NCI-H128 (cell line): ENCODE measurements around the gene GALNT17.

ENCODE experiments used
- DNase-seq: peaks from one replicate; lab custom pipeline; 2025; ENCODE audit not compliant: unreplicated experiment; lab: John Stamatoyannopoulos, UW

Gene GALNT17

GRCh38 chr7:71657386-71657785, 525.4 kb downstream of the GALNT17 start:
- DNase-seq: no peak

- no peak for DNase-seq
These were observed 527.7 kb downstream of the GALNT17 start for GRCh38 chr7:71659622-71660021.

DNA sequence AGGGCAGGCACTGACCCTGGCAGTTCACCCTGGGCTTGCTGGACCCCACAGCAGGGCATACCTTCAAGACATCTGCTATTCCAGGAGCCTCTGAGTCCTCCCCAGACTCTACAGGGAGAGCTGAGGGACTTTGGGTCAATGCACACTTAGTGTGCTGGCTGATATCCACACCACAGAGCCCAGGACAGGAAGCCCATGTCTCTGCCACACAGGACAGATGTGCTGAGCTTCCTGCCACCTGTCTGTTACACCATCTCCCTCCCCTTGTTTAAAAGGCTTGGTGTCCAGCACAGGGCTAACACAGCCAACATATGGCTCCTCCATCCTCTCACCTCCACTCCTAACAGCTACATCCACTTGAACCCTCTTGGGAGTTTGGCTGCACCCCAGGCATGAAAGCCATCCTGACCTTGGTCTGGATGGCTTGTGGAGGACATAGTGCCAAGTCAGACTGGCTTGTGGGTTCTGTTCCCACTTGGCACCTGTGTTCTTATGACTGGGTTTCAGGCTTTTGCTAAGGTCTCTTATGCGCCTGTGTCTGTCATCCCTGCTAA, 529.8 kb downstream of the GALNT17 start:
- DNase-seq: no peak

DNA sequence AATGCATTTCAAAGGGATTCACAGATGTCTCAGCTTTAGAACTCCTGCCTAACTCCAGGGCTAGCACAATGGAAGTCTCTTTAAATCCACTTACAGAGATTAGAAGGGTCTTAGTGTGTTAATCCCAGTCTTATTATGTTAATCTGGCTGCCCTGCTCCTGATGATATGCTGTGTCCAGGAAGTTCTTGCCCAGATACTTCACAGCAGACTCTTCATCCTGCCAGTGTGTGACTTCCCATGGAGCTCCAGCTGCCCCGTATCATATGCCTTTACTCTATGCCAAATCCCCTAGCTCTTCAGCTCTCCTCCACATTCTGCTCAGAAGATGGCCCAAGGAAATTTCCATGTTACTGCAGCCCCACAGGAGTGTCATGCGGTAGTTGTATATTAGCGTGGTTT, 533.8 kb downstream of the GALNT17 start:
- no peak for DNase-seq

GRCh38 chr7:71668572-71668971, 536.6 kb downstream of the GALNT17 start:
- DNase-seq: no peak

- no peak for DNase-seq
These were observed 547.5 kb downstream of the GALNT17 start for GRCh38 chr7:71679480-71679879.

GRCh38 chr7:71682181-71682580, 550.2 kb downstream of the GALNT17 start:
- no peak for DNase-seq

GRCh38 chr7:71682841-71683781, 551.2 kb downstream of the GALNT17 start:
- DNase-seq: no peak

DNA sequence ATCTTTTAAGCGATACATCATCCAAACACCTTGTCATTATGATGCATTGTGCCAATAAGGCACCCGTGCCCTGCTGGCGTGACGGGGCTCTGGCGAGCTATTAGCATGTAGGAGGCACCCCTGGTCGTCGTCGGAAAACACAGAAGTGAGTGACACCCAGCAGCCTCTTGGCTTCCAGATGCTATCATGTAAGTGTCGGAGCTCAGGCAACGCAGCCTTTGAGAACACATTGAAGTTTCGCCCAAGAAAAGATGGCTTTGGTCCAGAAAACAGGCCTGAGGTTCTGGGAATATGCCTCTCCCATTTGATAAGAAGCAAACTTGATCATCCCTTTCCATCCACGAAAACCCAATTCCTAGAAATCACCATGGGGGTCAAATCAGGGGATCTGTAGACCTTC, 555.3 kb downstream of the GALNT17 start:
- DNase-seq: no peak

DNA sequence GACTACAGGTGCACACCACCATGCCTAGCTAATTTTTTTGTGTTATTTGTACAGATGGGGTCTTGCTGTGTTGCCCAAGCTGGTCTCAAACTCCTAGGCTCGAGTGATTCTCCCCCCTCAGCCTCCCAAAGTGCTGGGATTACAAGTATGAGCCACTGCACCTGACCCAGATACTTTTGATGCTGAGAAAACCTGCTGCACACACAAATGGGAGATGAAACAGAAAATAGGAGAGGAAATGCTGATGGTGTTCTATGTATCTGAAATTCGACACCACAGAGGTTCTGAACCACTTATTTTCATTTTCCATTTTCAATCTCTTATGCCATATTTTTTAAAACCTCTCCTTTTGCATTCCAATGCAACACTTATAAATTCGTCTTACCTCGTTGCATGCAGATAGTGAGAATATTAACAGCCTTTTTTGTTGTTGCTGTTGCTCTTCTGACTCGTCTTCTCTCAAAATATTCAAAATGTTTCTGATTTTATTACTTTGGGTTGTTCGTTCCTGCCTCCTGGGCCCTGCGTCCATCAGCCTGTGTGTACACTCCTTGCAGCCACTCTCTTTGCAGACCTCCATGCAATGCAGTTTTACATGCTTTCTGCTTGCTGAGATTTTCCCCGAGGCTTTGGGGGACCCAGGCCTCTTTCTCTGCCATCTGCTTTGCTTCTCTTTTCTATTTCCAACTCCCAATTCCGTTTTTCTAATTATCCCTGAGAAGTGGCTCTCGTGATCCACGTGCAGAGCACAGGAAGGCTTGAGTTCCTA, 556.1 kb downstream of the GALNT17 start:
- no peak for DNase-seq

DNA sequence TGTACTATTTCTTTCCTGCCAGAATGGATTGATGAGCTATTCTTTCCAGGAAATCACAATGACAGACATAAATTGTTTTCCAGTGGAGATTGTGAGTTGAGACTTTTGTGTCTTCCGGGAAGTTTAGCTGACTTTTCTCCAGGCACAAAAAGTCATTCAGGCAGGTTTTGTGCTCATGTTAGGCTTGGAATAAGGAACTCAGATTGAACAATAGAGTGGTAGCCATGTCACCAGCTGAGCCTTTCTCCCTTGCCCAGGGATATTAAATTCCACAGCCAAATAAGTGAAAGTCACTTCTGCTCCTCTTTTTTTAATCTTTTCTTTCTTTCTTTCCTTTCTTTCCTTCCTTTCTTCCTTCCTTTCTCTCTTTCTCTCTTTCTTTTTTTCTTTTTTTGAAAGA, 559.6 kb downstream of the GALNT17 start:
- DNase-seq: no peak

DNA sequence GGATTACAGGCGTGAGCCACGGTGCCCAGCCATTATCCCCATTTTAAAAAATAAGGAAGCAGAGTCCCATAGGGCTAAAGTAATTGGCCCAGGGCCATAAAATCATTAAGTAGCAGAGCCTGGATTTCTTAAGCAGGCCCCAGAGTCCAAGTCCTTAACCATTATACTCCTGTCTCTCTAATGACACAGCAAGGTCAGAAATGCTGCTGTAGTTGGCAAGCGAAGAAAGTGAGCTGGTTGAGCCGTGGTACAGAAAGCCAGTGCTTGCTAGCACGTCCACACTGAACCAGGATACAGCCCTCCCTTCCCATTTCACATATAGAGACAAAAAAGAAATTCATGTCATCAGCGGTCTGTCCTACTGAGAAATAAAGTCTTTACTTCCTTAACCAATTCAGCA, 562.7 kb downstream of the GALNT17 start:
- DNase-seq: no peak

GRCh38 chr7:71695186-71695585, 563.2 kb downstream of the GALNT17 start:
- no peak for DNase-seq

GRCh38 chr7:71696511-71696910, 564.6 kb downstream of the GALNT17 start:
- no peak for DNase-seq

DNA sequence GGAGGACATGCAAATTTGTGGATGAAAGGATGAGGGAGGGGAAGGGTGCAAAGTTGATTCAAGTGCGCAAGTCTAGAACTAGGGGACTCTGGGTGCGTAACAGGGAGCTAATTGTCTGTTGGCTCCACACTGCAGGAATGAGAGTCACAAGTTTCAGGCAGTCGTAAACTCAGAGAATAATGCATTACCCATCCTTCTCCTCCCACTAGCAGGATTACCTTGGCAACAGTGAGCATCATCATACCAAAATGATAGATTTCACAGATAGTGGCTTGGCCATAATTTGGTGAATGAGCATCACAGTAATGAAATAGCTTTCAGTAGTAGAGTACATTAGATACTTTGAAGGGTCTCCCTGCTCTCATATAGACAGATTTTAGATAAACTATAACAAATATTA, 565.5 kb downstream of the GALNT17 start:
- no peak for DNase-seq

GRCh38 chr7:71705217-71705616, 573.3 kb downstream of the GALNT17 start:
- DNase-seq: no peak

- no peak for DNase-seq
These were observed 574.1 kb downstream of the GALNT17 start for GRCh38 chr7:71705901-71706596.

GRCh38 chr7:71706597-71706975, 574.6 kb downstream of the GALNT17 start:
- DNase-seq: no peak

DNA sequence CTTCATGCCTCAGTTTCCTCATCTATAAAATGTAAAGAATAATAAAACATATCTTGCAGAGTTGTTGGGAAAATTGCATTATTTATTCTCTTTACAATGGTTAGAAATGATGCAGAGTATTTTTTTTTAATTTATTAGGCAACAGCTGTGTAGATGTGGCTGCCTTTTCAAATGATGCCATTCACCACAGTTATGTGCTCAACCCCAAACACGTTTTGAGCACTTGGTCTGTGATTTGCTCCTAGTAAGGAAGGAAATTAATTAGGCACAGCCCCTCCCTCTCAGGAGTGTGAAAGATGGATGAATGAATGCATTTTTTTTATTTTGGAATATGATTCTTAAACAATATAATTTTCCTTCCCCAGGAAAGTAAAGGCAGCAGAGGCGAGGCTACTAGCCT, 575.1 kb downstream of the GALNT17 start:
- no peak for DNase-seq

DNA sequence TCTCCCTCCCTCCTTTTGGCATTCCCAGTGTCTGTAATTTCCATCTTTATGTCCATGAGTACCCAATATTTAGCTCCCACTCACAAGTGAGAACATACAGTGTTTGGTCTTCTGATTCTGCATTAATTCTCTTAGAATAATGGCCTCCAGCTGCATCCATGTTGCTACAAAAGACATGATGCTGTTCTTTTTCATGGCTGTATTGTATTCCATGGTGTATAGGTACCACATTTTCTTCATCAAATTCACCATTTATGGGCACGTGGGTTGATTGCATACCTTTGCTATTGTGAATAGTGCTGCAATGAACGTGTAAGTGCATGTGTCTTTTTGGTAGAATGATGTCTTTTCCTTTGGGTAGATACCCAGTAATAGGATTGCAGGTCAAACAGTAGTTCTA, 576.8 kb downstream of the GALNT17 start:
- no peak for DNase-seq

- DNase-seq: no peak
These were observed 578.5 kb downstream of the GALNT17 start for GRCh38 chr7:71710442-71710841.
